Mesendoderm (in vitro differentiated cells): ENCODE measurements around the gene HIPK3.

Experiments
- DNase-seq: peaks from one replicate; pipeline ENCODE4 v3.0.0; 2013
- H2AK5ac ChIP-seq: 2 replicates; pipeline ENCODE4 v1.6.1; 2013; ENCODE audit warnings: low read length, inconsistent platforms
- H2BK120ac ChIP-seq: 2 replicates; pipeline ENCODE4 v1.6.1; 2013; ENCODE audit warnings: low read depth, mild to moderate bottlenecking, low read length, moderate library complexity, mixed read lengths
- H2BK15ac ChIP-seq: replicated peaks from 2 replicates; pipeline ENCODE4 v1.6.1; 2013; ENCODE audit warnings: low read depth, mild to moderate bottlenecking, moderate library complexity
- H2BK5ac ChIP-seq: 2 replicates; pipeline ENCODE4 v1.6.1; 2013; ENCODE audit warnings: low read length, inconsistent platforms
- H3K18ac ChIP-seq: 2 replicates; pipeline ENCODE4 v1.6.1; 2013; ENCODE audit warnings: mild to moderate bottlenecking, low read length, mixed read lengths
- H3K23ac ChIP-seq: one replicate; pipeline ENCODE4 v1.6.1; 2013; ENCODE audit warnings: low read length
- H3K27ac ChIP-seq: 2 replicates; pipeline ENCODE4 v1.5.1; 2013; ENCODE audit warnings: low read depth, mild to moderate bottlenecking, inconsistent platforms, low read length, moderate library complexity
- H3K27me3 ChIP-seq: 2 replicates; pipeline ENCODE4 v1.6.1; 2013; ENCODE audit warnings: low read length, control low read depth, mild to moderate bottlenecking, inconsistent platforms; ENCODE audit not compliant: insufficient read depth, poor library complexity
- H3K36me3 ChIP-seq: 2 replicates; pipeline ENCODE4 v1.6.1; 2013; ENCODE audit warnings: low read length, inconsistent platforms; ENCODE audit not compliant: control insufficient read depth, insufficient read depth
- H3K4ac ChIP-seq: one replicate; pipeline ENCODE4 v1.6.1; 2013; ENCODE audit warnings: low read depth, mild to moderate bottlenecking, low read length, moderate library complexity
- H3K4me1 ChIP-seq: 2 replicates; pipeline ENCODE4 v1.6.1; 2013; ENCODE audit warnings: low read depth, low read length, inconsistent platforms; ENCODE audit not compliant: control insufficient read depth
- H3K4me2 ChIP-seq: 2 replicates; pipeline ENCODE4 v1.6.1; 2013; ENCODE audit warnings: low read length
- H3K4me3 ChIP-seq: 2 replicates; pipeline ENCODE4 v1.5.1; 2013; ENCODE audit warnings: mild to moderate bottlenecking, low read length
- H3K56ac ChIP-seq: one replicate; pipeline ENCODE4 v1.6.1; 2013; ENCODE audit warnings: low read length
- H3K79me1 ChIP-seq: 2 replicates; pipeline ENCODE4 v1.6.1; 2013; ENCODE audit warnings: low read length, inconsistent platforms
- H3K79me2 ChIP-seq: 2 replicates; pipeline ENCODE4 v1.6.1; 2013; ENCODE audit warnings: mild to moderate bottlenecking, low read length; ENCODE audit not compliant: control insufficient read depth, insufficient read depth
- H3K9ac ChIP-seq: 2 replicates; pipeline ENCODE4 v1.6.1; 2013; ENCODE audit warnings: low read length, inconsistent platforms
- H4K5ac ChIP-seq: one replicate; pipeline ENCODE4 v1.6.1; 2013; ENCODE audit warnings: low read length
- H4K8ac ChIP-seq: one replicate; pipeline ENCODE4 v1.6.1; 2013; ENCODE audit warnings: low read depth, mild to moderate bottlenecking, control low read depth, low read length, moderate library complexity
- WGBS: extraction: QIAGEN DNeasy Blood & Tissue Kit; methylation state at CpG from one replicate; pipeline ENCODE4 v1.1.7; 2013; ENCODE audit warnings: low lambda C conversion rate, missing lambda C conversion rate; ENCODE audit not compliant: insufficient coverage; ENCODE audit errors: extremely low coverage; 5-methylcytosine and 5-hydroxymethylcytosine counted together

The HIPK3 gene

GRCh38 chr11:33384220-33384619, 127.0 kb downstream of the HIPK3 start:
- no peak overlapping the region for H2BK5ac ChIP-seq

DNA sequence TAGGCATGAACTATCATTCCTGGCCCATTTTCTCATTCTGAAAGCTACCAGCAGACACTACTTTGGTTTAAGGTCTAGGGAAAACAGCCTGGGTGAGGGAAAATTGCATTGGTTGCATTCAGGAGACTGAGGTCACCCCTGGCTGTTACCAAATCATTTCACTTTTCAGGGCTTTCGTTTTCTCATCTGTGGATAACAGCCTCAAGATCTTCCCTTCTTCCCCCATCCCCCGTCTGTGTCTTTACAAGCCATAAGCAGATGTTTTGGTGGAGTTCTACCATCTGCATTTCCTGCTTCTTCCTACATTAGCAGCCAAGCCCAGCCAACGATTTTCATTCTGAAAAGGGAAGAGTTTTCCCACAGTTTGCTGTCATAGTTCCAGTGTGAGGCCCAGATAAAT, 130.4 kb downstream of the HIPK3 start:
- no peak overlapping the region for H3K4me2 ChIP-seq
- H2BK5ac ChIP-seq: no peak overlapping the region
- H3K27me3 ChIP-seq: no peaks in the 10 kb centered on the region
- no peak overlapping the region for H3K9ac ChIP-seq
- no peak overlapping the region for H2AK5ac ChIP-seq
- no peaks in the 10 kb centered on the region for H3K79me1 ChIP-seq
- WGBS: no CpG with 5 or more reads among the region's 3 CpGs
- no peaks in the 10 kb centered on the region for H3K4me1 ChIP-seq
- H3K4me3 ChIP-seq: no peak overlapping the region
- H3K18ac ChIP-seq: no peak overlapping the region
- H3K56ac ChIP-seq: no peak overlapping the region
- H4K8ac ChIP-seq: no peak overlapping the region
- H3K79me2 ChIP-seq: no peaks in the 10 kb centered on the region
- no peak for DNase-seq
- no peak overlapping the region for H2BK120ac ChIP-seq
- no peak overlapping the region for H4K5ac ChIP-seq
- no peak overlapping the region for H3K23ac ChIP-seq
- no peak overlapping the region for H2BK15ac ChIP-seq
- peak overlapping the region; percentile 55 for H3K4ac ChIP-seq
- H3K36me3 ChIP-seq: no peaks in the 10 kb centered on the region
- no peak overlapping the region for H3K27ac ChIP-seq

More at GRCh38 chr11:33384220-33384619, 127.0 kb downstream of the HIPK3 start:
- Histone ChIP-seq H3K9ac (no peak overlapping the region), H3K56ac (no peak overlapping the region), H3K27me3 (no peaks in the 10 kb centered on the region), H2BK120ac (no peak overlapping the region), H3K79me1 (no peaks in the 10 kb centered on the region), H3K4ac (no peak overlapping the region), H3K4me1 (no peaks in the 10 kb centered on the region), H3K36me3 (no peaks in the 10 kb centered on the region), H3K18ac (no peak overlapping the region), H2AK5ac (no peak overlapping the region), H3K27ac (no peak overlapping the region), H3K79me2 (no peaks in the 10 kb centered on the region), H4K8ac (no peak overlapping the region), H3K23ac (no peak overlapping the region), H4K5ac (no peak overlapping the region), H2BK15ac (no peak overlapping the region), H3K4me3 (no peak overlapping the region), H3K4me2 (no peak overlapping the region)
- no CpG with 5 or more reads among the region's 2 CpGs for WGBS
- no peak for DNase-seq

DNA sequence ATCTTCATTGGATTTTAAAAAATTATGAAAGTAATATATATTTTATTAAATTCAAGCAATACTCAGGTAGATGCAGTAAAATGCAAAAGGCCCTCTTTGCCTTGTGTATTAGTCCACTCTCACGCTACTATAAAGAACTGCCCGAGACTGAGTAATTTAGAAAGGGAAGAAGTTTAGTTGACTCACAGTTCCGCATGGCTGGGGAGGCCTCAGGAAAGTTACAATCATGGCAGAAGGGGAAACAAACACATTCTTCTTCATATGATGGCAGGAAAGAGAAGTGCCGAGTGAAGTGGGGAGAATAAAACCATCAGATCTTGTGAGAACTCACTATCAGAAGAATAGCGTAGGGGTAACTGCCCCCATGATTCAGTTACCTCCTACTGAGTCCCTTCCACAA, 130.8 kb downstream of the HIPK3 start:
- H4K5ac ChIP-seq: no peak overlapping the region
- no peak overlapping the region for H3K56ac ChIP-seq
- H3K4ac ChIP-seq: no peak overlapping the region
- H3K9ac ChIP-seq: no peak overlapping the region
- H2BK120ac ChIP-seq: no peak overlapping the region
- no peaks in the 10 kb centered on the region for H3K79me2 ChIP-seq
- no peak overlapping the region for H2BK5ac ChIP-seq
- H3K27ac ChIP-seq: no peak overlapping the region
- H3K23ac ChIP-seq: no peak overlapping the region
- no peak overlapping the region for H4K8ac ChIP-seq
- H3K4me2 ChIP-seq: no peak overlapping the region
- no peaks in the 10 kb centered on the region for H3K27me3 ChIP-seq
- DNase-seq: no peak
- no CpG with 5 or more reads among the region's 5 CpGs for WGBS
- H3K18ac ChIP-seq: no peak overlapping the region
- H3K4me1 ChIP-seq: no peaks in the 10 kb centered on the region
- no peak overlapping the region for H2AK5ac ChIP-seq
- H3K4me3 ChIP-seq: no peak overlapping the region
- H2BK15ac ChIP-seq: no peak overlapping the region
- no peaks in the 10 kb centered on the region for H3K36me3 ChIP-seq
- no peaks in the 10 kb centered on the region for H3K79me1 ChIP-seq

DNA sequence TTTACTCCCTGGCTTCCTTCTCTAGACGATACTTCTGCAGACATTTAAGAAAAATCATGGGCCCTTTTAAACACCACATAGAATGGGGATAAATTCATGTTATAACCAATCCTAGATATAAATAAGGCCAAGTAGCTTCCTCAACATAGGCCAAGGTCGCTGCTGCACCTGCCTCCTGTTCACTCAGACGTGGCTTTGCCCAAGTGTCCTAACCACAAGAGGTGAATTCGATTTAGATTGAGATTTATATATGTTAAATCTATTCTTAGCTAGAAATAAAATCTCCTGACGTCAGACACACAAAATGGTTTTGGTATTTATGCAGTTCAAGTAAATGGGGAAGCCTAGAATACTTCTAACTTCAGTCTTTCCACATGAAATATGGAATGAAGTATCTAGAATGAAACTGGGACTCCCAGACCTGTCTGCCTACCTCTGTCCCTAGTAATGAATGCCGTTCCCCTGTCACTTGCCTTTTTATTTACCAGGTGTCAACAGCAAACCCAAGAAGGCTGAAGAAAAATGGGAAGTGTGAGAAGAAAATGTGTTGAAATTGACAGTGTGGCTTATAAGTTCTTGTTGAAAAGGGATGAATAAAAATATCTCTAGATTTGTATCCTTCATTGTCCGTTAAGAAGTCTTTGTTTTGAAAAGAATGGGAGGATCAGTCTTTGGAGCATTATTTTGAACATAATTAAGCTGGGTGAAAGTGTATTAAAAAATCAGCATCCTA, 131.8 kb downstream of the HIPK3 start:
- no peak overlapping the region for H2BK15ac ChIP-seq
- no peak overlapping the region for H2BK120ac ChIP-seq
- no peak overlapping the region for H2BK5ac ChIP-seq
- H3K36me3 ChIP-seq: no peaks in the 10 kb centered on the region
- no peaks in the 10 kb centered on the region for H3K4me1 ChIP-seq
- no peak overlapping the region for H4K8ac ChIP-seq
- no peak overlapping the region for H3K18ac ChIP-seq
- H3K4me3 ChIP-seq: no peak overlapping the region
- H3K27me3 ChIP-seq: no peaks in the 10 kb centered on the region
- H3K79me1 ChIP-seq: no peaks in the 10 kb centered on the region
- no peak overlapping the region for H4K5ac ChIP-seq
- H3K4ac ChIP-seq: no peak overlapping the region
- H3K4me2 ChIP-seq: no peak overlapping the region
- H3K56ac ChIP-seq: no peak overlapping the region
- no peak overlapping the region for H3K23ac ChIP-seq
- no peak overlapping the region for H3K9ac ChIP-seq
- no CpG with 5 or more reads among the region's 7 CpGs for WGBS
- H3K79me2 ChIP-seq: no peaks in the 10 kb centered on the region
- no peak for DNase-seq
- H2AK5ac ChIP-seq: no peak overlapping the region
- H3K27ac ChIP-seq: no peak overlapping the region

GRCh38 chr11:33389635-33390034, 132.5 kb downstream of the HIPK3 start:
- Histone ChIP-seq H2BK120ac (no peak overlapping the region), H3K4me2 (no peak overlapping the region), H3K4me1 (no peaks in the 10 kb centered on the region), H3K23ac (no peak overlapping the region), H4K8ac (no peak overlapping the region), H4K5ac (no peak overlapping the region), H3K36me3 (no peaks in the 10 kb centered on the region), H3K56ac (no peak overlapping the region), H3K4ac (no peak overlapping the region), H3K18ac (no peak overlapping the region), H3K4me3 (no peak overlapping the region), H2BK5ac (no peak overlapping the region), H3K79me1 (no peaks in the 10 kb centered on the region), H2BK15ac (no peak overlapping the region), H3K27me3 (no peaks in the 10 kb centered on the region), H2AK5ac (no peak overlapping the region), H3K79me2 (no peaks in the 10 kb centered on the region), H3K27ac (no peak overlapping the region), H3K9ac (no peak overlapping the region)
- WGBS: no CpG with 5 or more reads among the region's 4 CpGs
- DNase-seq: no peak
